Glomerular endothelial cell (primary cell): ENCODE measurements around the gene AP2A1. TPM values are rescaled to one million over a fixed set of nuclear protein-coding genes. Genes with fewer than 3 reads are reported as not detected.

Experiments used
- DNase-seq: peaks from one replicate; pipeline ENCODE4 v3.0.0-alpha.2; 2011; ENCODE audit warnings: low read depth, low spot score; ENCODE audit errors: extremely low read depth
- total RNA-seq: library from RNA; depleted of rRNA; stranded (reverse); fragments of >200 nt; gene quantifications from 2 replicates; pipeline ENCODE4 v1.2.3, GENCODE V29; 2015

AP2A1 gene
- total RNA-seq, 1 donor from 2014 or later: 147 TPM

DNA sequence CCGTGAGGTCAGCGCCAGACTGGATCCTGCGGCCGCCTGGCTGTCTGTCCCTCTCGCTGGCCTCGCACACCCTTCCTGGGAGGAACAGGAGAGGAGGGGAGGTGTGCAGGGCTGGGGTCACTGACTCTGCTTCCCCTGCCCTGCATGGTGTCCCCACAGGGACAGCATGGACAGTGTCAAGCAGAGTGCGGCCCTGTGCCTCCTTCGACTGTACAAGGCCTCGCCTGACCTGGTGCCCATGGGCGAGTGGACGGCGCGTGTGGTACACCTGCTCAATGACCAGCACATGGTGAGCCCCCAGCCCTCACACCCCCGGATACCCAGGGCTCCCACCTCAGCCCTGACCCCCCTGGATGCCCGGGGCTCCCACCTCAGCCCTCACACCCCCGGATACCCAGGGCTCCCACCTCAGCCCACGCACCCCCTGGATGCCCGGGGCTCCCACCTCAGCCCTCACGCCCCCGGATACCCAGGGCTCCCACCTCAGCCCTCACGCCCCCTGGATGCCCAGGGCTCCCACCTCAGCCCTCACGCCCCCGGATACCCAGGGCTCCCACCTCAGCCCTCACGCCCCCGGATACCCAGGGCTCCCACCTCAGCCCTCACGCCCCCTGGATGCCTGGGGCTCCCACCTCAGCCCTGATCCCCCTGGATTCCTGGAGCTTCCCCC lies 25.1 kb downstream of the AP2A1 start:
- no peak for DNase-seq

DNA sequence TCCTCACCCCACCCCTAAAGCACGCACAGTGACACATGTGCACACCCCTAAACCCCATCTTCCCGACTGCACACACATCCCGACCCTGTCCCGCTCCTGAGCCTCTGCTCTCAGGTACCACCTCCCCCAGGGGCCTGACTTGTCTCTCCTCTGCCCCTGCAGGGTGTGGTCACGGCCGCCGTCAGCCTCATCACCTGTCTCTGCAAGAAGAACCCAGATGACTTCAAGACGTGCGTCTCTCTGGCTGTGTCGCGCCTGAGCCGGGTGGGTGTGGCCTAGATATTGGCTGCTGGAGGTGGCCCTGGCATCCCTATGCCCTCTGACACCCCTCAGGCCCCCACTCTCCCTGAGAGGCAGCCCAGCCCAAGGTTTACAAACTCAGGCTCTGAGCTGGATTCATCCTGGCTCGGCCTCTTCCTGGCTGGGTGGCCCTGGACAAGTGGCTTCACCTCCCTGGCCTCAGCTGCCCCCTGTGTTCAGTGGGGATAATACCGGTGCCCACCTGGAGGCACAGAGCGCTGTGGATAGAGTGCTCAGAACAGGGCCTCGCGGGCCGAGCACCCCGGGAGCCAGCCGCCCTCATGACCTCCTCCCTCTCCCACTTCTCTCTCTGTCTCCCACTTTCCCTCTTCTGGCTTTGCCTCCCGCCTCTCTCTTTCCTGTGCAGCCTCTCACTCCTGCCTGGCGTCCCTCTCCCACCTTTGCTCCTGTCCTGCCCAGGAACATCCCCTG lies 26.2 kb downstream of the AP2A1 start:
- no peak for DNase-seq

DNA sequence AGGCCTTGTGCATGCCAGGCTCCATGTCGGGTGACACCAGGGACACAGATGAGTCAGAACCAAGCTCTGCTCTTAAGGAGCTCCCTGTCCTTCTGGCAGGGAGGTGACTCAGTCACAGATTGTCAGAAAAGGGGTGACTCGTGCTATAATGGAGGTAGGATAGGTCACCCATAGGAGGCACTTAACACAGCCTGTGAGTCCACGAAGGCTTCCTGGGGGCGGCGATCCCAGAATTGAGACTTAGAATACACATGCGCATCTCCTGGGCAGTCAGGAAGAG lies 26.7 kb downstream of the AP2A1 start:
- no peak for DNase-seq

DNA sequence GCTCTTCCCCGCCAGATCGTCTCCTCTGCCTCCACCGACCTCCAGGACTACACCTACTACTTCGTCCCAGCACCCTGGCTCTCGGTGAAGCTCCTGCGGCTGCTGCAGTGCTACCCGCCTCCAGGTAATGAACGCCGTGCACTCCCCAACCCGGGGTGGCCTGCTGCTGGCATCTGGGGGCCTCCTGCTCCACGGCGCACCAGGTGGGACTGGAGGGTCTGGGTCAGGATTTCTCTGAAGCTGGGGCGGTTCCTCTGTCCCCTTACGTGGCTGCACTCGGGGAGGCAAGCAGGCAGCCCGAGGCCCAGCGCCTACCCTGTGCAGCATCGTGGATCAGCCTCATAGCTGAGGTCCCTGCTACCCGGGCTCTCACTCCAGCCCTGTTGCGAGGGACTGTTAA lies 28.8 kb downstream of the AP2A1 start:
- no peak for DNase-seq

DNA sequence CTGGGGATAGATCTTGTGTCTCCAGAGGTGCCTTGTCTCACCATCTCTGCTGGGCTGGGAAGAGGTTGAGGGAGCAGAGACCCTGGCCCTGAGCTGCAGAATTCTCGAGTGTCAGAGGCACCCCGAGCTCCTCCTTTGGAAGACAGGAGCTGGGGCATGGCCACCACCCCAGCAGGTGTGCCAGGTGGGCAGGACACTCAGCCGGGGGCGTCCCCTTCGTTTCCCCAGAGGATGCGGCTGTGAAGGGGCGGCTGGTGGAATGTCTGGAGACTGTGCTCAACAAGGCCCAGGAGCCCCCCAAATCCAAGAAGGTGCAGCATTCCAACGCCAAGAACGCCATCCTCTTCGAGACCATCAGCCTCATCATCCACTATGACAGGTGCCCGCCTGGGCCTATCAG lies 31.8 kb downstream of the AP2A1 start:
- DNase-seq: no peak

DNA sequence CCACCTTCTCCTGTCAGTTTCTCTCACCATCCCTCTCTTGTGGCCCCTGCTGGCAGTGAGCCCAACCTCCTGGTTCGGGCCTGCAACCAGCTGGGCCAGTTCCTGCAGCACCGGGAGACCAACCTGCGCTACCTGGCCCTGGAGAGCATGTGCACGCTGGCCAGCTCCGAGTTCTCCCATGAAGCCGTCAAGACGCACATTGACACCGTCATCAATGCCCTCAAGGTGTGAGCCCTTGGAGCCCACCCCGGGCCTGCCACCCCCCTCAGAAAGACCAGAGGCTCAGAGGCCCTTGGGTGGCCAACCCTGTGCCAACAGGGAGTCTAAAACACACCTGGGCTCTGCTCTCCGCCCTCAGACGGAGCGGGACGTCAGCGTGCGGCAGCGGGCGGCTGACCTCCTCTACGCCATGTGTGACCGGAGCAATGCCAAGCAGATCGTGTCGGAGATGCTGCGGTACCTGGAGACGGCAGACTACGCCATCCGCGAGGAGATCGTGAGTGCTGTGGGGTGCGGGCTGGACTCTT lies 32.5 kb downstream of the AP2A1 start:
- DNase-seq: no peak

DNA sequence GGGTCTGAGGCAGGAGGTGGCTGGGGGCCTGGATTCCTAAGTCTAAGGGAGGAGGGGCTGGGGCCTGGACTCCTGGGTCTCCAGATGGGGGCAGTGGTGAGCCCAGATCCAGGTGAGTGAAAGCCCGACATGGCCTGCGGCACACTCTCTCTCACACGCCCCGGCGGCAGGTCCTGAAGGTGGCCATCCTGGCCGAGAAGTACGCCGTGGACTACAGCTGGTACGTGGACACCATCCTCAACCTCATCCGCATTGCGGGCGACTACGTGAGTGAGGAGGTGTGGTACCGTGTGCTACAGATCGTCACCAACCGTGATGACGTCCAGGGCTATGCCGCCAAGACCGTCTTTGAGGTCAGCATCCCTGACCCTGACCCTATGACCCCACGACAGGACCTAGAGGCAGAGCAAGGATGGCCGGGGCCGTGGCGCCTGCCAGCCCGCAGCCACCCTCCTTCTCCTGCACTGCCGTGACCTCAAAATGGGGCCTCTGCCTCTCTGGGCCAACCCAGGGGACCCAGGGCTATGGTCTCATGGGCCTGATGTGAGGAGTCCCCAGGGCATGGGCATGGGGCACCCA lies 33.1 kb downstream of the AP2A1 start:
- no peak for DNase-seq

DNA sequence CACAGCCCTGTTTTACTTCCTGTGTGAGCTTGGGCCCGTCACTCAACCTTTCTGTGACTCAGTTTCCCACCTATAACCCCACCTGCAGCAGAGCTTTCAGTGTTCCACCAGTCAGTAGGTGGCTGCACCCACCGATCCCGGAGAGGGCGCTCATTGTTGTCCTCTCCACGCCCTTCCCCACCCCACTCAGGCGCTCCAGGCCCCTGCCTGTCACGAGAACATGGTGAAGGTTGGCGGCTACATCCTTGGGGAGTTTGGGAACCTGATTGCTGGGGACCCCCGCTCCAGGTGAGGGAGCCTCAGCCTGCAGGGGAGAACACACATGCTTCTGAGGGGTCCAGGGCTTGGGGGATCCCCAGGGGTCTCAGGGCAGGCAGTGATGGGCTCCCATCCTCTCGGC lies 34.0 kb downstream of the AP2A1 start:
- DNase-seq: no peak

DNA sequence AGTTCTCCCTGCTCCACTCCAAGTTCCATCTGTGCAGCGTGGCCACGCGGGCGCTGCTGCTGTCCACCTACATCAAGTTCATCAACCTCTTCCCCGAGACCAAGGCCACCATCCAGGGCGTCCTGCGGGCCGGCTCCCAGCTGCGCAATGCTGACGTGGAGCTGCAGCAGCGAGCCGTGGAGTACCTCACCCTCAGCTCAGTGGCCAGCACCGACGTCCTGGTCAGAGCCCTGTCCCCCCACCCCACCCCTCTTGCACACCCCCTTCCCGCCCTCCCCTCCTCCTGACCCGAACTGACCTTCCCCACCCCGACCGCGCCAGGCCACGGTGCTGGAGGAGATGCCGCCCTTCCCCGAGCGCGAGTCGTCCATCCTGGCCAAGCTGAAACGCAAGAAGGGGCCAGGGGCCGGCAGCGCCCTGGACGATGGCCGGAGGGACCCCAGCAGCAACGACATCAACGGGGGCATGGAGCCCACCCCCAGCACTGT lies 34.6 kb downstream of the AP2A1 start:
- DNase-seq: no peak

DNA sequence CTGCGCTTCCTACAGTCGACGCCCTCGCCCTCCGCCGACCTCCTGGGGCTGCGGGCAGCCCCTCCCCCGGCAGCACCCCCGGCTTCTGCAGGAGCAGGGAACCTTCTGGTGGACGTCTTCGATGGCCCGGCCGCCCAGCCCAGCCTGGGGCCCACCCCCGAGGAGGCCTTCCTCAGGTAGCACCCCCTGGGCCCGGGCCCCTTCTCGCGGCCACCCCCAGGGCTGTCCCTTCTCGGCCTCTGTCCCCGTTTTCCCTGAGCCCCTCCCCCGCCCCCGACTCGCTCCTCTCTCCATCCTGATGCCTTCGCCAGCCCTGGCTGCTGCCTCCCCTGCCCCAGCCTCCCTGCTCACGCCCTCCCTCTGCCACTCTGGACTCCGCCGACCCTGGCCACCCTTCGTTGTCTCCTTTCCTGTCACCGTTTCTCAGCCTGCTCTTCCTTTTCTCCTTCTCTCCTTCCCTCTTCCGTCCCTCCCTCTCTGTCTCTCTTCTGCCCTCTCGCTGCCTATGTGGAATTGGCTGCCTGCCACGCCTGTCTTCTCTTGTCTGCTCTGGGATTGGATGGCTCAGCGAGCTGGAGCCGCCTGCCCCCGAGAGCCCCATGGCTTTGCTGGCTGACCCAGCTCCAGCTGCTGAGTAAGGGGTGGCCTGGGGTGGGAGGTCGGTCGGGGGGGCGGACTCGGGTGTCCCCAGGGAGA lies 35.3 kb downstream of the AP2A1 start:
- no peak for DNase-seq

DNA sequence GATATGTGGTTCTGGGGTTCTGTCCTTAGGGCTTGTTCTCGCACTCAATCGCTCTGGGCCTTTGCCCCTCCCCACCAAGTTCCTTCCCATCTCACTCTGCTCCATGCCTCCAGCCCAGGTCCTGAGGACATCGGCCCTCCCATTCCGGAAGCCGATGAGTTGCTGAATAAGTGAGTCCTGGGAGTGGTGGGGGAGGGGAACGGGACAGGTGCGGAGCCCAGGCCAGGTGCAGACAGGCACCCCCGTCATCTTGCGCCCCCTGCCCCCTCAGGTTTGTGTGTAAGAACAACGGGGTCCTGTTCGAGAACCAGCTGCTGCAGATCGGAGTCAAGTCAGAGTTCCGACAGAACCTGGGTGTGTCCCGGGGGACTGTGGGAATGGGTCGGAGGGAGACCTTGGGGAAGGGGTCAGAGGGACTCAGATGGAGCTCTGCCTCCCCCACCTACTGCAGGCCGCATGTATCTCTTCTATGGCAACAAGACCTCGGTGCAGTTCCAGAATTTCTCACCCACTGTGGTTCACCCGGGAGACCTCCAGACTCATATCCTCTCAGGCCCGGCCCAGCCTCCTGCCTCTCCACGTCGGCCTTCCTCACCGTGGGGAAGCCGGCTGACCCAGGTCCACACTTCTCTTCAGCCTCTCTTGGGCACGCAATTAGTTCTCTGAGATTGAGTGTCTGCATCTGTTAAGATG lies 36.2 kb downstream of the AP2A1 start:
- no peak for DNase-seq

DNA sequence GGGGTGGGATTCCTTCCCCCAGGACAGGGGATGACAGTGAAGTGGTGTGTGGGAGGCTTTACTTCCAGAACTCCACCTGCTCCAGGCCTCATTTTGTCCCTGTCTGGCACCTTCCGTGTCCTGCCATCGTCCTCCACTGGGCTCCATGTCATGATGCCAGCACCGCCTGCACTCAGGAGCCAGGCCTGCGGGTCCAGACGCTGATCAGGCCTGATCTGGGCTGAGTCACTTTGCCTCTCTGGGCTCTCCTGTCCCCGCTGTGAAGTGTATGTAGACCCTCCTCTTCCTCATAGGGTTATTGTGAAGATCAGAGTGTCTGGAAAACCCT lies 36.7 kb downstream of the AP2A1 start:
- no peak for DNase-seq

DNA sequence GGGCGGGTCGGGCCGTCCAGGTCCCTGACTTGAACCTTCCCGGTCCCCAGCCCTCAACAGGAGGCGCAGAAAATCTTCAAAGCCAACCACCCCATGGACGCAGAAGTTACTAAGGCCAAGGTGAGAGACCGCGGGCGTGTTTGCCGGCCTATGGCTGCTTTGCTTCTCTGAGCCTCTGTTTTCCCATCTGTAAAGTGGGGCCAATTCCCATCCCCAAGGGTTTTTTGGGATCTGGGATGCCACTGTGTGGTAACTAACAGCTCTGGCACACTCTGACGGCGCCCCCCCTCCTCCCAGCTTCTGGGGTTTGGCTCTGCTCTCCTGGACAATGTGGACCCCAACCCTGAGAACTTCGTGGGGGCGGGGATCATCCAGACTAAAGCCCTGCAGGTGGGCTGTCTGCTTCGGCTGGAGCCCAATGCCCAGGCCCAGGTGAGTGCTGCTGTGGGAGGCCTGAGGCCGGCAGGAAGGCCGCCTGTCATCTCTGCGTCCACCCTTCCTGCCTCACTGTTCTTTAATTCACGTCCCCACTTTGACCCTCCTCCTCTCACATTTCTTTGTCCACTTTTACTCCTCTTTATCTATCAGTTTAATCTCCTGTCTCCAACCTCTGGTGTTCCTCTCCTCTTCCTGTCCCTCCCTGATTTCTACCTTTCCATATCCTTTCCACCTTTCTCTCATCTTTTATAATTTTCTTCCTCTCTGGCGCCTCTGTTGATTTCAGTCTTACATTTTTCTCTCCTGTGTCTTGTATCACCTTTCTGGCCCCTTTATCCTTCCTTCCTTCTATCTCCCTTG lies 39.2 kb downstream of the AP2A1 start:
- DNase-seq: no peak

DNA sequence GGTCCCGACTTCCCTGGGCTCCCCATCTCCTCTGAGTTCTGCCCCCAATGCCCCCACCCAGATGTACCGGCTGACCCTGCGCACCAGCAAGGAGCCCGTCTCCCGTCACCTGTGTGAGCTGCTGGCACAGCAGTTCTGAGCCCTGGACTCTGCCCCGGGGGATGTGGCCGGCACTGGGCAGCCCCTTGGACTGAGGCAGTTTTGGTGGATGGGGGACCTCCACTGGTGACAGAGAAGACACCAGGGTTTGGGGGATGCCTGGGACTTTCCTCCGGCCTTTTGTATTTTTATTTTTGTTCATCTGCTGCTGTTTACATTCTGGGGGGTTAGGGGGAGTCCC lies 39.8 kb downstream of the AP2A1 start:
- no peak for DNase-seq

DNA sequence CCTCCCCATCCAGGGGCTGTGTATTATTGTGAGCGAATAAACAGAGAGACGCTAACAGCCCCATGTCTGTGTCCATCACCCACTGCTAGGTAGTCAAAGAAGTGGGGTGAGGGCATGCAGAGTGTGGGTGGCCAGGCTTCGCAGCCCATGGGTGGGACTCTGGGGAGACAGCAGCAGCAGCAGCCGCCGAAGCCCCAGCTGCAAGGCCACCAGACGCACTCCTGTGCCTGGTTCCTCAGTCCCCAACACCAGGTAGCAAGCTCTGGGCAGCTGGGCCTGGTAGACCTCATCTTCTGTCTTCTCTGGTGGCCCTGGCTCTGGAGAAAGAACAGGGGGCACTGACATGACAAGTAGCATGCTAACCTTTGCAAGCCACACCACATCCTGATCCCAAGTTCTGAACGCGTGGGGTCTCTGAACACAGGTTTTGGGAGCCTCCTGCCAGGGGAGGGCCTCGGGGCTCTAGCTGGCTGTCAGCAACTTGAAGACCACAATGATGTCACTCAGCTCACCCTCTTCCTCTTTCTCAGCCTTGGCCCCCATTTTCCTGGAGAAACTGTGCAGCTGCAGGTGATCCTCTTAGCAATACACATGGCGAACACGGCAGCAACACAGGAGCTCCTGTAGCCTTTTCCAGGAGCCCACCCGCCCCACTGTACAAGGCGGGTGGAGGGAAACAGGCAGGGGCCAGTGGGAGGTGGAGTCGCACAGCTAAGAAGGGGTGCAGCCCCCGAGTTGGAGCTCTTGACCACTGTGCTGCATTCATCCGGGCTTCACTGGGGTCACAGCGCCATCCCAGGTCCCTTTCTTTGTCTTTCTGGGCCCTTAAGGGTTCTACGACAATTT lies 40.5 kb downstream of the AP2A1 start:
- no peak for DNase-seq

DNA sequence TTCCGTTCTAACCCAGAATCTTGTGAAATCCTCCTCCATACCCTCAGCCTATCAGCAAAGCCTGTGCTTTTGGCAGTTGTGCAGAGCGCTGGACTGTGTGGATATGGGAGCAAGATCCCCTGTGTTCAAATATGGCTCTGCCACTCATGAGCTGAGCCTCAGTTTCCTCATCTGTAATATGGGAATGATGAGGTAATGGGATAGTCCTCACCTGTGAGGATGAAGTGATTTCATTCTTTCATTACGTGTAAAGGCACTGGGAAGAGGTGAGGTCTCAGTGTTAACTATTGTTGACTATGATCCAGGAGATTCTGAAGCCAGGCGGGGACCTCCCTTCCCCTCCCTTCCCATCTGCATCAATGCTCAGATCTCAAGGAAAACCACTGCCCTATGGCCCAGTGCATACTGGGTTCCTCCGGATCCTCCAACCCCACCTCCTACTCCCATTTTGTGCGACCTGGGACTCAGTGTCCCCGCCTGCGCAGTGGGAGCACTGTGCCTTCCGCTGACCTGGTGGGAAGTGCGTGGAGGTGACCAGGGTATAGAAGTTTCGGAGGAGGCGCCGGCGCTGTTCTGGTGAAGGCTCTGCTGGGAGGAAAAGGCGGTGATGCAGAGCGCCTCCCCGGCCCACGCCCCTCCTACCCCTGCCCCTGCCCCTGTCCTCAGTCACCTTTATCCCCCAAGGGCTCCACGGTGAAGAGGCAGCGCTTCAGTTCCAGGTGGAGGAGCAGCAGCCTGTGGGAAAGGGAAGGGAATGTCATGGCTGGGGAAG lies 41.3 kb downstream of the AP2A1 start:
- DNase-seq: no peak

DNA sequence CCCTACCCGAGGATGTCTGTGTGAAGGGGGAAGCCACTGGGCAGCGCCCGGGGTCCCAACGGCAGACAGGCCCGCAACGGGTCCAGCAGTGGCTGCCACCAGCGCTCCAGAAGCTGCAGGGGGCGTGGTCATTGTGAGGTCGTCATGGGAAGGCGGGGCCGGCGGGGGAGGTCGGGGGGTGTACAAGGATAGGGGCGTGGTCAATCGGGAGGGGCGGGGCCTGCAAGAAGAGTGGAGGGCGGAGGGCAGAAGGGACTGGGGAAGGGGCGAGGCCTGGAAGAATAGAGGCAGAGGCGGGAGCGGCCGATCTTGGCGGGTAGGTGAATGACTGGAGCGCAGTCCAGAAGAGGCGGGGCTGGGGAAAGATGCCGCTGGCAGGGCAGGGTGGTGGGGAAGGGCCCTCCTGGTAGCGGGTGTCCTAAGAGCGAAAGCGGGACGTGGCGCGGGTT lies 41.9 kb downstream of the AP2A1 start:
- no peak for DNase-seq

DNA sequence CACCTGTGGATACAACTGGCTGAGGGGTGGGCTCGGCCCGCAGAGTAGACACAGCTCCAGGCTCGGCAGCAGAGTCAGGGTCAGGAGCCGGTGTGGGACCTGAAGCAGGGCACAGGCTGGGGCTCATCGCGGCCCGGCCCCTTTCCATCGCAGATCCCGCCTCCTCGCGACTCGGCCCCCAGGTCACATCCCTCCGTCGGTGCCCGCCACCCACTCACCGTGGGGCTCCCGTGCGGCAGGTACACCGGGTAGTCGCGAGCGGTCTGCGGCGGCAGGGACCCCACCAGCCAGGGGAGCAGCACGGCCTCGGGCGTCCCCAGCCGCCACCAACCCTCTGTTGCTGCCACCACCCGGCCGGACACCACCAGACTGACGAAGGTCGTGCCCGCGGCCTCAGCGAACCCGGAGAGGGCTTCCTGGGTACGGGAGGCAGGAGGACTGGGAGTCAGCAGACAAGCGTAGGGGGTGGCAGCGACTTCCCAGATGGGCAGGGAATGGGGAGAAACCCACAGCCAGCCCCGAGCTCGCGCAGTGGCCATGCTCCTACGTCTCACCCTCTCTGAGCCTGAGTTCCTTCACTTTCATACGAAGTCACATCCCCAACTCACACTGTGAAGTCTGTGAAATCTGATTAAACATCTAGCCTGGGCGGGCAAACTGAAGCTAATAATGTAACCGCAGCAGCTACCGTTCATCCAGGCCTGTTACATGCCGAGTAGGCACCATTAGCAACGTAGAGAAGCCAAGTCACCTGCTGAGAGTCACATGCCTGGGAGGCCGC lies 42.5 kb downstream of the AP2A1 start:
- DNase-seq: no peak
